H1 (cell line): ENCODE results near the gene CD7. TPM values are rescaled to one million over a fixed set of nuclear protein-coding genes. Genes with fewer than 3 reads are reported as not detected.

Source experiments
- ASH2L ChIP-seq: fragments of 200-600, 300-600 bp; sonication (generic); IDR thresholded peaks from one replicate; pipeline ENCODE4 v1.7.1; 2017; ENCODE audit warnings: low read length
- JUN ChIP-seq: IDR thresholded peaks from 2 replicates; pipeline ENCODE4 v1.6.1; 2011; ENCODE audit warnings: low read depth, mild to moderate bottlenecking, improper control_type of control experiment, low read length
- TEAD4 ChIP-seq: IDR thresholded peaks from 2 replicates; pipeline ENCODE4 v1.6.1; 2012; ENCODE audit warnings: low read depth, low read length, inconsistent platforms, mixed read lengths
- polyA plus RNA-seq, 7 experiments: library from polyadenylated mRNA; depleted of rRNA in 3 of 7; stranded (reverse) in 5 of 7; unstranded in 2 of 7; fragments of >200 nt in 5 of 7; fragments of 200-250 nt in 2 of 7; gene quantifications; 1 replicate in 5 of 7; 2 replicates in 1 of 7; 4 replicates in 1 of 7; pipeline versions ENCODE4 v1.2.1 to v1.2.3, GENCODE V29; 2011 to 2013; ENCODE audit warnings: missing spikeins in 2 of 7, mixed read lengths in 2 of 7
- total RNA-seq: library from RNA; stranded (reverse); fragmentation: NEBNext Ultra II Directional; extraction: Animal tissue kit (Norgen Biotek cat#: 25700); gene quantifications from 2 replicates; pipeline ENCODE4 v1.2.1, GENCODE V29; 2021
- TF ChIP-seq, protein P1 (sequence below): fragments of 300-600 bp; sonication (generic); IDR thresholded peaks from 2 replicates; pipeline ENCODE4 v1.7.1; 2012; ENCODE audit warnings: low read length, moderate library complexity, mild to moderate bottlenecking, inconsistent platforms; ENCODE audit not compliant: insufficient replicate concordance

Gene CD7
- total and polyA plus RNA-seq, 2 of the 8 experiments (the other 6 are each of a cell fraction or from before 2014, with no cell fraction given), result 0.83 to 0.86 TPM

DNA sequence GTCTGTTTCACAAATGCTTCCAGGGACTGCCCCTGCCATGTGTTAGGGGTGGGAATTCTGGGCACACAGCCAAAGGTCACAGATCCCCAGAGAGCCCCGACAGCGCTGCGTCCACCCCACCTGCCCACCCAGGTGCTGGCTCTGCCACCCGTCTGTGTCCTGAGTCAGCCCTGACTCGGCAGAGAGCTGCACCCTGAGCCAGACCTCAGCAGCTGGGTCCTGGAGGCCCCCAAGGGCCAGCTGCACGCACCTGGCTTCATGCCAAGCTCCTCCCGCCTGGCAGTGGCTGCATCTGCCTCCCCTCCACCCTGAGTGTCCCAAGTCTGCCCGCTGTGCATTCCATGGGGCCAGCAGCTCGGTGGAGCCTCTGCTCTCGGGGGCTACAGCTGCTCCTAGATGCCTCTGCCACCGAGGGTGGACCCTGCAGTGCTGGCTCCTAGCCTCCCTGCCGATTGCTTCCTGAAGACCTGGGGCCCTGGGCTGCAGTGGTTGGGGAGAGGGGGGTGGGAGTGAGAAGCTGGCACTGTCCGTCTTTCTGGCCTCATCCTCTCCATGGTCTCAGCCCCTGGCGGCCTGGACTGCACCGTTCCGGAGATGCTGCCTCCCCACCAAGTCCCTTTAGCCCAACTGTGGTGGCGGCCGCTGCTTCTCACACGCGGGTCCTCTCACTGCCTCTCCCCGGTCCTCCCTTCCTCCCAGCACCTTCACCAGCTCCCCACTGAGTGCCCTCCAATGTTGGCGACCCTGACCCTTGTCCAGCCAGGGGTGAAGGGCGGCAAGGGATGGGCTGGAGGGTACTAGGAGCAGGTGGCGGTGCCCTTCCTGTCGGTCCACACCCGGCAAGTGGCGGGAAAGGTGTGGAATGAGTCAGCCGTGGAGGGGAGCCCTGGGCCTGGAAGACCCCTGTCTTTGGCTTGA lies 13.2 kb upstream of the CD7 start (continued):
- TF ChIP-seq, protein P1, sequence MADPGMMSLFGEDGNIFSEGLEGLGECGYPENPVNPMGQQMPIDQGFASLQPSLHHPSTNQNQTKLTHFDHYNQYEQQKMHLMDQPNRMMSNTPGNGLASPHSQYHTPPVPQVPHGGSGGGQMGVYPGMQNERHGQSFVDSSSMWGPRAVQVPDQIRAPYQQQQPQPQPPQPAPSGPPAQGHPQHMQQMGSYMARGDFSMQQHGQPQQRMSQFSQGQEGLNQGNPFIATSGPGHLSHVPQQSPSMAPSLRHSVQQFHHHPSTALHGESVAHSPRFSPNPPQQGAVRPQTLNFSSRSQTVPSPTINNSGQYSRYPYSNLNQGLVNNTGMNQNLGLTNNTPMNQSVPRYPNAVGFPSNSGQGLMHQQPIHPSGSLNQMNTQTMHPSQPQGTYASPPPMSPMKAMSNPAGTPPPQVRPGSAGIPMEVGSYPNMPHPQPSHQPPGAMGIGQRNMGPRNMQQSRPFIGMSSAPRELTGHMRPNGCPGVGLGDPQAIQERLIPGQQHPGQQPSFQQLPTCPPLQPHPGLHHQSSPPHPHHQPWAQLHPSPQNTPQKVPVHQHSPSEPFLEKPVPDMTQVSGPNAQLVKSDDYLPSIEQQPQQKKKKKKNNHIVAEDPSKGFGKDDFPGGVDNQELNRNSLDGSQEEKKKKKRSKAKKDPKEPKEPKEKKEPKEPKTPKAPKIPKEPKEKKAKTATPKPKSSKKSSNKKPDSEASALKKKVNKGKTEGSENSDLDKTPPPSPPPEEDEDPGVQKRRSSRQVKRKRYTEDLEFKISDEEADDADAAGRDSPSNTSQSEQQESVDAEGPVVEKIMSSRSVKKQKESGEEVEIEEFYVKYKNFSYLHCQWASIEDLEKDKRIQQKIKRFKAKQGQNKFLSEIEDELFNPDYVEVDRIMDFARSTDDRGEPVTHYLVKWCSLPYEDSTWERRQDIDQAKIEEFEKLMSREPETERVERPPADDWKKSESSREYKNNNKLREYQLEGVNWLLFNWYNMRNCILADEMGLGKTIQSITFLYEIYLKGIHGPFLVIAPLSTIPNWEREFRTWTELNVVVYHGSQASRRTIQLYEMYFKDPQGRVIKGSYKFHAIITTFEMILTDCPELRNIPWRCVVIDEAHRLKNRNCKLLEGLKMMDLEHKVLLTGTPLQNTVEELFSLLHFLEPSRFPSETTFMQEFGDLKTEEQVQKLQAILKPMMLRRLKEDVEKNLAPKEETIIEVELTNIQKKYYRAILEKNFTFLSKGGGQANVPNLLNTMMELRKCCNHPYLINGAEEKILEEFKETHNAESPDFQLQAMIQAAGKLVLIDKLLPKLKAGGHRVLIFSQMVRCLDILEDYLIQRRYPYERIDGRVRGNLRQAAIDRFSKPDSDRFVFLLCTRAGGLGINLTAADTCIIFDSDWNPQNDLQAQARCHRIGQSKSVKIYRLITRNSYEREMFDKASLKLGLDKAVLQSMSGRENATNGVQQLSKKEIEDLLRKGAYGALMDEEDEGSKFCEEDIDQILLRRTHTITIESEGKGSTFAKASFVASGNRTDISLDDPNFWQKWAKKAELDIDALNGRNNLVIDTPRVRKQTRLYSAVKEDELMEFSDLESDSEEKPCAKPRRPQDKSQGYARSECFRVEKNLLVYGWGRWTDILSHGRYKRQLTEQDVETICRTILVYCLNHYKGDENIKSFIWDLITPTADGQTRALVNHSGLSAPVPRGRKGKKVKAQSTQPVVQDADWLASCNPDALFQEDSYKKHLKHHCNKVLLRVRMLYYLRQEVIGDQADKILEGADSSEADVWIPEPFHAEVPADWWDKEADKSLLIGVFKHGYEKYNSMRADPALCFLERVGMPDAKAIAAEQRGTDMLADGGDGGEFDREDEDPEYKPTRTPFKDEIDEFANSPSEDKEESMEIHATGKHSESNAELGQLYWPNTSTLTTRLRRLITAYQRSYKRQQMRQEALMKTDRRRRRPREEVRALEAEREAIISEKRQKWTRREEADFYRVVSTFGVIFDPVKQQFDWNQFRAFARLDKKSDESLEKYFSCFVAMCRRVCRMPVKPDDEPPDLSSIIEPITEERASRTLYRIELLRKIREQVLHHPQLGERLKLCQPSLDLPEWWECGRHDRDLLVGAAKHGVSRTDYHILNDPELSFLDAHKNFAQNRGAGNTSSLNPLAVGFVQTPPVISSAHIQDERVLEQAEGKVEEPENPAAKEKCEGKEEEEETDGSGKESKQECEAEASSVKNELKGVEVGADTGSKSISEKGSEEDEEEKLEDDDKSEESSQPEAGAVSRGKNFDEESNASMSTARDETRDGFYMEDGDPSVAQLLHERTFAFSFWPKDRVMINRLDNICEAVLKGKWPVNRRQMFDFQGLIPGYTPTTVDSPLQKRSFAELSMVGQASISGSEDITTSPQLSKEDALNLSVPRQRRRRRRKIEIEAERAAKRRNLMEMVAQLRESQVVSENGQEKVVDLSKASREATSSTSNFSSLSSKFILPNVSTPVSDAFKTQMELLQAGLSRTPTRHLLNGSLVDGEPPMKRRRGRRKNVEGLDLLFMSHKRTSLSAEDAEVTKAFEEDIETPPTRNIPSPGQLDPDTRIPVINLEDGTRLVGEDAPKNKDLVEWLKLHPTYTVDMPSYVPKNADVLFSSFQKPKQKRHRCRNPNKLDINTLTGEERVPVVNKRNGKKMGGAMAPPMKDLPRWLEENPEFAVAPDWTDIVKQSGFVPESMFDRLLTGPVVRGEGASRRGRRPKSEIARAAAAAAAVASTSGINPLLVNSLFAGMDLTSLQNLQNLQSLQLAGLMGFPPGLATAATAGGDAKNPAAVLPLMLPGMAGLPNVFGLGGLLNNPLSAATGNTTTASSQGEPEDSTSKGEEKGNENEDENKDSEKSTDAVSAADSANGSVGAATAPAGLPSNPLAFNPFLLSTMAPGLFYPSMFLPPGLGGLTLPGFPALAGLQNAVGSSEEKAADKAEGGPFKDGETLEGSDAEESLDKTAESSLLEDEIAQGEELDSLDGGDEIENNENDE, result no peak
- TF ChIP-seq TEAD4 (no peak), JUN (no peak), ASH2L (no peak)
